HepG2 (cell line): Measurements from ENCODE around the gene VCAM1. TPM values are rescaled to one million over a fixed set of nuclear protein-coding genes. Genes with fewer than 3 reads are reported as not detected.

Experiments used
- ATAC-seq: fragments of 200-7000 bp; cut with Tn5 transposase; 3 replicates; pipeline ENCODE4 v1.9.1; 2020; ENCODE audit warnings: mild to moderate bottlenecking, moderate library complexity
- BruUV-seq: library from RNA; stranded (reverse); fragments of 400-500 nt; replicated peaks from 2 replicates; lab custom pipeline; 2021; lab: Mats Ljungman, UMichigan
- CTCF ChIA-PET: fragments of 300-600 bp; formaldehyde crosslinking; extraction: SDS; loops from one replicate; lab custom pipeline; 2021; ENCODE audit warnings: low total read pairs, inconsistent platforms, low intra/inter-chr PET ratio; lab: Yijun Ruan, JAX
- POLR2A ChIA-PET: fragments of 350-600 bp; sonication (Branson Sonifier 250); formaldehyde crosslinking; loops from one replicate; lab custom pipeline; 2020; ENCODE audit warnings: antibody characterized with exemption, inconsistent platforms; lab: Yijun Ruan, JAX
- DNase-seq: peaks from one replicate; pipeline ENCODE4 v3.0.0-alpha.2; 2015; ENCODE audit warnings: low spot score
- FAIRE-seq: peaks from 3 replicates; lab custom pipeline; 2011; peaks lifted over from hg19 to GRCh38; lab: Jason Lieb, UNC
- H2AFZ ChIP-seq: one replicate; pipeline ENCODE4 v1.6.1; 2011; ENCODE audit warnings: low read length, inconsistent platforms
- H3K27ac ChIP-seq: fragments of 300-600 bp; 3 replicates; pipeline ENCODE4 v1.8.0; 2011; ENCODE audit warnings: mixed run types, mild to moderate bottlenecking, mixed read lengths, low read length, inconsistent platforms; ENCODE audit not compliant: insufficient read depth; ENCODE audit errors: extremely low read length
- H3K27me3 ChIP-seq, 2 experiments: fragments of 200-600 bp in 1 of 2; 2 replicates in 1 of 2; 3 replicates in 1 of 2; pipeline versions ENCODE4 v1.6.0 to v1.8.0; 2011; ENCODE audit warnings: low read length in 2 of 2, mild to moderate bottlenecking in 2 of 2, moderate library complexity in 2 of 2, inconsistent platforms in 1 of 2; ENCODE audit not compliant: insufficient read depth in 2 of 2, control insufficient read depth in 1 of 2
- H3K36me3 ChIP-seq, 2 experiments: fragments of 200-600 bp in 1 of 2; replicated peaks in 1 of 2; 2 replicates in 1 of 2; 3 replicates in 1 of 2; pipeline versions ENCODE4 v1.5.1 to v1.8.0; 2011; ENCODE audit warnings: low read length in 2 of 2, inconsistent platforms in 1 of 2; ENCODE audit not compliant: insufficient read depth in 2 of 2, control insufficient read depth in 1 of 2
- H3K4me1 ChIP-seq: 2 replicates; pipeline ENCODE4 v1.5.1; 2012; ENCODE audit warnings: low read length, inconsistent platforms; ENCODE audit not compliant: insufficient read depth
- H3K4me2 ChIP-seq: 2 replicates; pipeline ENCODE4 v1.6.0; 2011; ENCODE audit warnings: low read depth, low read length, inconsistent platforms
- H3K4me3 ChIP-seq, 3 experiments: fragments of 200-600 bp in 1 of 3; sonication (generic), shearing (Covaris generic) in 1 of 3; replicated peaks in 1 of 3; 2 replicates each; pipeline ENCODE4 v1.5.1; 2011 to 2016; ENCODE audit warnings: low read length in 3 of 3, inconsistent platforms in 2 of 3, low read depth in 2 of 3, mild to moderate bottlenecking in 2 of 3, control low read depth in 1 of 3, mixed read lengths in 1 of 3; ENCODE audit not compliant: insufficient read depth in 1 of 3
- H3K79me2 ChIP-seq: one replicate; pipeline ENCODE4 v1.6.1; 2011; ENCODE audit warnings: low read length, inconsistent platforms; ENCODE audit not compliant: insufficient read depth
- H3K9ac ChIP-seq: 2 replicates; pipeline ENCODE4 v1.6.0; 2011; ENCODE audit warnings: mild to moderate bottlenecking, low read depth, low read length, inconsistent platforms; ENCODE audit not compliant: insufficient read depth
- H3K9me3 ChIP-seq: 2 replicates; pipeline ENCODE4 v1.5.1; 2012; ENCODE audit warnings: mild to moderate bottlenecking, low read length
- H4K20me1 ChIP-seq: 2 replicates; pipeline ENCODE4 v1.6.0; 2011; ENCODE audit warnings: inconsistent platforms, mild to moderate bottlenecking, low read length, moderate library complexity; ENCODE audit not compliant: insufficient read depth
- CHD2 ChIP-seq: IDR thresholded peaks from 2 replicates; pipeline ENCODE4 v1.6.1; 2011; ENCODE audit warnings: low read depth, low read length, improper control_type of control experiment
- FOXK1 ChIP-seq: sonication (generic); formaldehyde crosslinking; IDR thresholded peaks from 2 replicates; pipeline ENCODE4 v1.4.0; 2020; ENCODE audit warnings: low read depth, missing genetic modification reagents, borderline replicate concordance
- GATA4 ChIP-seq: sonication (generic); IDR thresholded peaks from 2 replicates; pipeline ENCODE4 v1.6.1; 2016; ENCODE audit warnings: antibody characterized with exemption, low read depth, borderline replicate concordance
- HES4 ChIP-seq: sonication (generic); formaldehyde crosslinking; IDR thresholded peaks from 2 replicates; pipeline ENCODE4 v1.9.0; 2021; ENCODE audit warnings: mild to moderate bottlenecking, missing genetic modification reagents, borderline replicate concordance
- HMG20B ChIP-seq: conservative IDR thresholded peaks from 2 replicates; pipeline ENCODE4 v1.6.1; 2016; ENCODE audit warnings: missing genetic modification reagents, missing compliant biosample characterization
- IRF2 ChIP-seq: IDR thresholded peaks from 2 replicates; pipeline ENCODE4 v1.6.1; 2018; ENCODE audit warnings: missing genetic modification reagents, missing compliant biosample characterization
- MAFF ChIP-seq: IDR thresholded peaks from 2 replicates; pipeline ENCODE4 v1.6.1; 2011; ENCODE audit warnings: low read depth, low read length, improper control_type of control experiment
- ZNF354B ChIP-seq: sonication (generic); formaldehyde crosslinking; IDR thresholded peaks from 2 replicates; pipeline ENCODE4 v1.8.0; 2022; ENCODE audit warnings: mild to moderate bottlenecking, missing genetic modification reagents
- ZSCAN31 ChIP-seq: sonication (generic); formaldehyde crosslinking; IDR thresholded peaks from 2 replicates; pipeline ENCODE4 v1.5.0; 2020; ENCODE audit warnings: low read depth, mild to moderate bottlenecking, missing genetic modification reagents
- in situ Hi-C: cut with HindIII; loops from 2 replicates; pipeline ENCODE4 v1.10.0; 2017; ENCODE audit warnings: low pct_unique_long_range_greater_than_20kb; ENCODE audit not compliant: extremely low pct_ligation_motif_present
- intact Hi-C: fragments of 100-400 bp; cut with micrococcal nuclease; formaldehyde crosslinking; loops from one replicate; pipeline ENCODE4 v1.10.0; 2022; ENCODE audit not compliant: unreplicated experiment
- polyA plus RNA-seq, 8 experiments: library from polyadenylated mRNA; depleted of rRNA in 3 of 8; stranded (reverse) in 7 of 8; unstranded in 1 of 8; fragments of >200 nt; fragmentation: Illumina TruSeq in 4 of 8; extraction: Trizol in 4 of 8; gene quantifications; 2 replicates each; pipeline versions ENCODE4 v1.2.1 to v1.2.3, GENCODE V29; 2011 to 2016; ENCODE audit warnings: low read depth in 4 of 8, missing spikeins in 1 of 8, mixed read lengths in 1 of 8; ENCODE audit not compliant: insufficient read depth in 1 of 8
- total RNA-seq, 5 experiments: library from RNA; depleted of rRNA; stranded (reverse); fragments of >200 nt; fragmentation: Illumina TruSeq; extraction: Trizol; gene quantifications; 2 replicates each; pipeline ENCODE4 v1.2.3, GENCODE V29; 2016; ENCODE audit warnings: low read depth in 1 of 5
- TF ChIP-seq, protein P1 (sequence below): sonication (generic); formaldehyde crosslinking; IDR thresholded peaks from 2 replicates; pipeline ENCODE4 v1.5.0; 2020; ENCODE audit warnings: mild to moderate bottlenecking, low read depth, missing genetic modification reagents, borderline replicate concordance
- TF ChIP-seq, protein P2 (sequence below), 2 experiments: sonication (generic) in 1 of 2; formaldehyde crosslinking in 1 of 2; IDR thresholded peaks; 2 replicates each; pipeline versions ENCODE4 v1.5.1 to v1.6.1; 2011 to 2020; ENCODE audit warnings: borderline replicate concordance in 1 of 2, low read depth in 1 of 2, low read length in 1 of 2, mild to moderate bottlenecking in 1 of 2, missing genetic modification reagents in 1 of 2, moderate library complexity in 1 of 2
- TF ChIP-seq, protein P3 (sequence below): sonication (generic); formaldehyde crosslinking; IDR thresholded peaks from 2 replicates; pipeline ENCODE4 v1.5.0; 2020; ENCODE audit warnings: mild to moderate bottlenecking, missing genetic modification reagents, borderline replicate concordance

VCAM1 gene
- total and polyA plus RNA-seq, 2 of the 13 experiments (the other 11 are each of a cell fraction or from before 2014, with no cell fraction given) = not detected

DNA sequence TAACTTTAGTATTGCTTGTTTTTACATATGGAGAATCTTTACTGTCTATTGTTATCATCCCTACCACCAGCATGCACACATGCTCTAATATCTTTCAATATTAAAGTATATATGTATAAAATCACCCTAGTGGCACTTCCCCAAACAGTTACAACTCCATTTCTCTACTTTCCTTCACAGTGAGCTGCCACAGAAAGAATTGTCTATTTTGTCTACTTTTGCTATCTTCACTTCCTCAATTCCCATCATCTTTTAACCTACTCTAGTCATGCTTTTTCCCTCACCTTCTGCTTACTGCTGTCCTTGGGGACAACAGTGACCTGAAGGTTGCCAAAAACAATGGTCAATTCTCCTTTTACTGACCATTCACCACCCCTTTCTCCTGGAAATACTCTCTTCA, 59.2 kb downstream of the VCAM1 start:
- no peak for FAIRE-seq
- BruUV-seq = no TSS peak
- no peaks in the 10 kb centered on the region for H3K9me3 ChIP-seq
- no peaks in the 10 kb centered on the region for H3K79me2 ChIP-seq
- no peak overlapping the region for H3K9ac ChIP-seq
- no peak overlapping the region for H3K4me3 ChIP-seq
- H4K20me1 ChIP-seq = no peaks in the 10 kb centered on the region
- no peak for DNase-seq
- ATAC-seq = no peak
- TF ChIP-seq FOXK1 (CRISPR knock-in tag) (no peak), HMG20B (no peak)
- H3K36me3 ChIP-seq = no peaks in the 10 kb centered on the region
- POLR2A ChIA-PET = no interaction called here
- no peaks in the 10 kb centered on the region for H3K27me3 ChIP-seq
- no peak overlapping the region for H2AFZ ChIP-seq
- peaks cover 7% of the 10 kb centered on the region; the same call in 1 of the 2 replicates for H3K4me1 ChIP-seq
- CTCF ChIA-PET = no interaction called here
- in situ Hi-C loops (no loop called here), intact Hi-C loops (no loop called here)
- H3K27ac ChIP-seq = no peak overlapping the region
- no peak overlapping the region for H3K4me2 ChIP-seq

DNA sequence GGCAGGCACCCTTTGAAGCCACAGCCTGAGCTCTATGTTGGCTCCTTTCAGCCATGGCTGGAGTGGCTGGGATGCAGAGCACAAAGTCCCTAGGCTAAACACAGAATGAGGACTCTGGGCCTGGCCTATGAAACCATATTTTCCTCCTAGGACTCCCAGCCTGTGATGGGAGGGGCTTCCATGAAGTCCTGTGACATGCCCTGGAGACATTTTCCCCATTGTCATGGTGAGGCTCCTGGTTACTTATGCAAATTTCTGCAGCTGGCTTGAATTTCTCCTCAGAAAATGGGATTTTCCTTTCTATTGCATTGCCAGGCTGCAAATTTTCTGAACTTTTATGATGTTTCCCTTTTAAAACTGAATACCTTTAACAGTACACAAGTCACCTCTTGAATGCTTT, 61.3 kb downstream of the VCAM1 start:
- Histone ChIP-seq H3K27me3 (no peaks in the 10 kb centered on the region), H3K9me3 (no peaks in the 10 kb centered on the region), H3K4me3 (no peak overlapping the region), H3K4me1 (0 out of 2 replicates have a peak, but pooled peaks cover under 1% of the 10 kb centered on the region), H3K9ac (no peak overlapping the region), H2AFZ (no peak overlapping the region), H3K36me3 (no peaks in the 10 kb centered on the region), H4K20me1 (no peaks in the 10 kb centered on the region), H3K4me2 (no peak overlapping the region), H3K27ac (no peak overlapping the region), H3K79me2 (no peaks in the 10 kb centered on the region)
- BruUV-seq = no TSS peak
- ChIA-PET CTCF (no interaction called here), POLR2A (no interaction called here)
- FAIRE-seq = no peak
- in situ Hi-C loops = no loop called here
- no peak for DNase-seq
- no peak for ATAC-seq
- intact Hi-C loops = no loop called here
- TF ChIP-seq ZSCAN31 (CRISPR knock-in tag) = no peak
- TF ChIP-seq, protein P1, sequence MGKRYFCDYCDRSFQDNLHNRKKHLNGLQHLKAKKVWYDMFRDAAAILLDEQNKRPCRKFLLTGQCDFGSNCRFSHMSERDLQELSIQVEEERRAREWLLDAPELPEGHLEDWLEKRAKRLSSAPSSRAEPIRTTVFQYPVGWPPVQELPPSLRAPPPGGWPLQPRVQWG = no peak
- TF ChIP-seq, protein P2, sequence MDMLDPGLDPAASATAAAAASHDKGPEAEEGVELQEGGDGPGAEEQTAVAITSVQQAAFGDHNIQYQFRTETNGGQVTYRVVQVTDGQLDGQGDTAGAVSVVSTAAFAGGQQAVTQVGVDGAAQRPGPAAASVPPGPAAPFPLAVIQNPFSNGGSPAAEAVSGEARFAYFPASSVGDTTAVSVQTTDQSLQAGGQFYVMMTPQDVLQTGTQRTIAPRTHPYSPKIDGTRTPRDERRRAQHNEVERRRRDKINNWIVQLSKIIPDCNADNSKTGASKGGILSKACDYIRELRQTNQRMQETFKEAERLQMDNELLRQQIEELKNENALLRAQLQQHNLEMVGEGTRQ (IDR thresholded peaks at IDR 0.05; ENCODE audit: low read depth, low read length) = no peak
- TF ChIP-seq, protein P2 (CRISPR knock-in tag; IDR thresholded peaks at IDR 0.05; ENCODE audit: borderline replicate concordance) = no peak
- TF ChIP-seq GATA4 = no peak
- TF ChIP-seq MAFF = no peak
- no peak for TF ChIP-seq HES4 (CRISPR knock-in tag)
- TF ChIP-seq IRF2 (CRISPR knock-in tag) = no peak
- TF ChIP-seq ZNF354B = no peak
- no peak for TF ChIP-seq CHD2
- TF ChIP-seq, protein P3, sequence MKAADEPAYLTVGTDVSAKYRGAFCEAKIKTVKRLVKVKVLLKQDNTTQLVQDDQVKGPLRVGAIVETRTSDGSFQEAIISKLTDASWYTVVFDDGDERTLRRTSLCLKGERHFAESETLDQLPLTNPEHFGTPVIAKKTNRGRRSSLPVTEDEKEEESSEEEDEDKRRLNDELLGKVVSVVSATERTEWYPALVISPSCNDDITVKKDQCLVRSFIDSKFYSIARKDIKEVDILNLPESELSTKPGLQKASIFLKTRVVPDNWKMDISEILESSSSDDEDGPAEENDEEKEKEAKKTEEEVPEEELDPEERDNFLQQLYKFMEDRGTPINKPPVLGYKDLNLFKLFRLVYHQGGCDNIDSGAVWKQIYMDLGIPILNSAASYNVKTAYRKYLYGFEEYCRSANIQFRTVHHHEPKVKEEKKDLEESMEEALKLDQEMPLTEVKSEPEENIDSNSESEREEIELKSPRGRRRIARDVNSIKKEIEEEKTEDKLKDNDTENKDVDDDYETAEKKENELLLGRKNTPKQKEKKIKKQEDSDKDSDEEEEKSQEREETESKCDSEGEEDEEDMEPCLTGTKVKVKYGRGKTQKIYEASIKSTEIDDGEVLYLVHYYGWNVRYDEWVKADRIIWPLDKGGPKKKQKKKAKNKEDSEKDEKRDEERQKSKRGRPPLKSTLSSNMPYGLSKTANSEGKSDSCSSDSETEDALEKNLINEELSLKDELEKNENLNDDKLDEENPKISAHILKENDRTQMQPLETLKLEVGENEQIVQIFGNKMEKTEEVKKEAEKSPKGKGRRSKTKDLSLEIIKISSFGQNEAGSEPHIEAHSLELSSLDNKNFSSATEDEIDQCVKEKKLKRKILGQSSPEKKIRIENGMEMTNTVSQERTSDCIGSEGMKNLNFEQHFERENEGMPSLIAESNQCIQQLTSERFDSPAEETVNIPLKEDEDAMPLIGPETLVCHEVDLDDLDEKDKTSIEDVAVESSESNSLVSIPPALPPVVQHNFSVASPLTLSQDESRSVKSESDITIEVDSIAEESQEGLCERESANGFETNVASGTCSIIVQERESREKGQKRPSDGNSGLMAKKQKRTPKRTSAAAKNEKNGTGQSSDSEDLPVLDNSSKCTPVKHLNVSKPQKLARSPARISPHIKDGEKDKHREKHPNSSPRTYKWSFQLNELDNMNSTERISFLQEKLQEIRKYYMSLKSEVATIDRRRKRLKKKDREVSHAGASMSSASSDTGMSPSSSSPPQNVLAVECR (CRISPR knock-in tag) = no peak
